GM13977 (cell line): ENCODE results near the gene GPR183.

Experiments used
- DNase-seq: peaks from one replicate; pipeline ENCODE4 v3.0.0; 2012; ENCODE audit warnings: low spot score
- CTCF ChIP-seq: IDR thresholded peaks from 2 replicates; pipeline ENCODE4 v1.5.1; 2012; ENCODE audit warnings: mild to moderate bottlenecking, control low read depth; ENCODE audit not compliant: insufficient read depth; ENCODE audit errors: extremely low read depth, missing control alignments
- in situ Hi-C: fragments of 300-500 bp; cut with MboI; formaldehyde crosslinking; loops from one replicate; pipeline ENCODE4 v1.12.0; 2022; ENCODE audit warnings: low sequenced_read_pairs, low pct_unique_long_range_greater_than_20kb, mixed read lengths, inconsistent platforms; ENCODE audit not compliant: unreplicated experiment

Gene GPR183

GRCh38 chr13:99340638-99341037 is 33.4 kb upstream of the GPR183 start:
- in situ Hi-C loops: no loop called here
- DNase-seq: no peak
- no peak for TF ChIP-seq CTCF

GRCh38 chr13:99339736-99340397 is 32.7 kb upstream of the GPR183 start:
- DNase-seq: no peak
- TF ChIP-seq CTCF: no peak
- in situ Hi-C loops: no loop called here

- in situ Hi-C loops: no loop called here
- no peak for DNase-seq
- no peak for TF ChIP-seq CTCF
Measured at GRCh38 chr13:99339230-99339721, 32.1 kb upstream of the GPR183 start.

GRCh38 chr13:99335603-99336002 is 28.4 kb upstream of the GPR183 start:
- in situ Hi-C loops: no loop called here
- no peak for TF ChIP-seq CTCF
- DNase-seq: no peak

- no peak for DNase-seq
- TF ChIP-seq CTCF: no peak
- in situ Hi-C loops: no loop called here
Measured at GRCh38 chr13:99335087-99335486, 27.9 kb upstream of the GPR183 start.

- no peak for TF ChIP-seq CTCF
- in situ Hi-C loops: no loop called here
- no peak for DNase-seq
Measured at GRCh38 chr13:99334221-99334620, 27.0 kb upstream of the GPR183 start.
